Measurements from ENCODE around the gene INAFM1. TPM values are rescaled to one million over a fixed set of nuclear protein-coding genes. Genes with fewer than 3 reads are reported as not detected.

INAFM1 gene
- polyA plus RNA-seq, 1 of the 3 experiments (the other 2 are of a cell fraction): 5.5 TPM

- no peak overlapping the region for H3K9ac ChIP-seq
- no peaks in the 10 kb centered on the region for H3K36me3 ChIP-seq (replicated peaks in 1 of 2; ENCODE audit: control insufficient read depth in 1 of 2, insufficient read depth in 2 of 2, low read length in 1 of 2)
- DNase-seq: no peak
- peaks cover 19% of the 10 kb centered on the region for H3F3A ChIP-seq (replicated peaks; ENCODE audit: insufficient read depth)
- no peaks in the 10 kb centered on the region; the same call in 1 of the 2 replicates for H3K27me3 ChIP-seq (ENCODE audit: insufficient read depth)
- no peaks in the 10 kb centered on the region for H3K9me2 ChIP-seq
- H3K27ac ChIP-seq (ENCODE audit: low read depth in 2 of 2, low read length in 1 of 2): no peak overlapping the region
- no peak overlapping the region for H2AFZ ChIP-seq (ENCODE audit: low read depth)
- no peaks in the 10 kb centered on the region for H3K9me3 ChIP-seq
- H3K4me2 ChIP-seq: no peak overlapping the region
- no peaks in the 10 kb centered on the region for H4K20me1 ChIP-seq (ENCODE audit: insufficient read depth)
- CTCF ChIA-PET: interaction anchor here (0.7 to 1.9 kb wide), 3 partner anchors 11 to 75 kb away, joined by 3 to 5 read pairs (median 5); no protein-coding TSS in a partner anchor
- TF ChIP-seq PBX3 (IDR thresholded peaks at IDR 0.05) (no peak), RCOR1 (IDR thresholded peaks at IDR 0.05; ENCODE audit: low read length) (no peak), TAF1 (IDR thresholded peaks at IDR 0.05; ENCODE audit: borderline replicate concordance, low read depth, low read length) (no peak), GATA2 (CRISPR knock-in tag; IDR thresholded peaks at IDR 0.05) (no peak), FOSL2 (IDR thresholded peaks at IDR 0.05; ENCODE audit: borderline replicate concordance, low read depth) (no peak), YY1 (IDR thresholded peaks at IDR 0.05; ENCODE audit: low read depth) (no peak), TEAD4 (IDR thresholded peaks at IDR 0.05; ENCODE audit: borderline replicate concordance, insufficient read depth) (no peak), USF1 (IDR thresholded peaks at IDR 0.05; ENCODE audit: borderline replicate concordance, low read depth) (no peak), RFX5 (IDR thresholded peaks at IDR 0.05; ENCODE audit: low read length) (no peak), USF2 (IDR thresholded peaks at IDR 0.05; ENCODE audit: borderline replicate concordance, low read depth, low read length) (no peak), ZBTB33 (IDR thresholded peaks at IDR 0.05; ENCODE audit: borderline replicate concordance, low read depth) (no peak), EP300 (IDR thresholded peaks at IDR 0.05; ENCODE audit: borderline replicate concordance in 1 of 2, low read depth in 1 of 2, low read length in 1 of 2) (no peak), FOXJ3 (CRISPR knock-in tag; IDR thresholded peaks at IDR 0.05) (no peak)
- WGBS (ENCODE audit: low lambda C conversion rate): 74% methylated on average over 4 of the region's 4 CpGs
- H3K4me1 ChIP-seq (ENCODE audit: control insufficient read depth in 1 of 2, insufficient read depth in 2 of 2, low read depth in 1 of 2, low read length in 1 of 2): no peaks in the 10 kb centered on the region; a peak in 1 of 4 replicates
- H3K79me2 ChIP-seq (ENCODE audit: insufficient read depth): no peaks in the 10 kb centered on the region
- POLR2A ChIA-PET: no interaction called here
- no peak overlapping the region for H3K4me3 ChIP-seq (ENCODE audit: low read depth in 2 of 2, low read length in 1 of 2)
Measured at GRCh38 chr19:47316513-47316912, 41.8 kb downstream of the INAFM1 start.
